Measurements from ENCODE around the gene SFMBT1. TPM values are rescaled to one million over a fixed set of nuclear protein-coding genes. Genes with fewer than 3 reads are reported as not detected.

The SFMBT1 gene
- total and polyA plus RNA-seq, 2 of the 4 experiments (the other 2 are of a cell fraction) = 1.0 to 1.8 TPM

- Histone ChIP-seq H4K8ac (ENCODE audit: low read depth in 2 of 2, low read length in 2 of 2) (no peak overlapping the region), H3K9me1 (ENCODE audit: insufficient read depth, low read length) (peaks cover 3% of the 10 kb centered on the region; the same call in 1 of the 2 replicates), H4K91ac (ENCODE audit: insufficient read depth, low read depth, low read length) (no peak overlapping the region), H3K9ac (ENCODE audit: low read depth, low read length) (no peak overlapping the region), H3K23ac (ENCODE audit: low read depth, low read length) (no peak overlapping the region), H3K56ac (ENCODE audit: extremely low read depth, insufficient read depth, low read length) (no peak overlapping the region), H3K27me3 (ENCODE audit: control insufficient read depth, insufficient read depth, low read length) (no peaks in the 10 kb centered on the region), H4K20me1 (ENCODE audit: insufficient read depth, low read length) (no peaks in the 10 kb centered on the region; the same call in 1 of the 2 replicates), H2BK120ac (ENCODE audit: low read depth, low read length) (no peak overlapping the region), H2AFZ (replicated peaks; ENCODE audit: low read length, poor library complexity) (no peak overlapping the region), H3K4me1 (ENCODE audit: control insufficient read depth, insufficient read depth, low read length) (peaks cover 12% of the 10 kb centered on the region; the same call in 1 of the 2 replicates), H4K5ac (ENCODE audit: low read depth, low read length) (no peak overlapping the region), H3K79me1 (ENCODE audit: low read depth in 1 of 2, low read length in 2 of 2) (no peaks in the 10 kb centered on the region), H3K18ac (ENCODE audit: low read depth, low read length) (no peak overlapping the region), H3K36me3 (ENCODE audit: control insufficient read depth, insufficient read depth, low read length) (no peaks in the 10 kb centered on the region; the same call in 1 of the 2 replicates), H3K14ac (replicated peaks; ENCODE audit: low read depth, low read length) (no peak overlapping the region), H2BK20ac (ENCODE audit: low read depth, low read length) (no peak overlapping the region), H2AK5ac (ENCODE audit: low read depth, low read length) (no peak overlapping the region), H3K27ac (ENCODE audit: insufficient read depth, low read length) (no peak overlapping the region), H2BK15ac (ENCODE audit: low read depth, low read length) (no peak overlapping the region), H3K4ac (ENCODE audit: low read depth, low read length) (no peak overlapping the region), H3K9me3 (ENCODE audit: control insufficient read depth, insufficient read depth, low read length) (no peaks in the 10 kb centered on the region), H3K4me3 (ENCODE audit: insufficient read depth, low read depth, low read length) (no peak overlapping the region), H3K4me2 (ENCODE audit: low read depth, low read length) (no peak overlapping the region), H2BK5ac (ENCODE audit: low read depth, low read length, poor library complexity, severe bottlenecking) (no peak overlapping the region), H2AK9ac (replicated peaks; ENCODE audit: low read depth, low read length, poor library complexity) (peak overlapping the region; percentile 48)
- dilution Hi-C loops (cut with HindIII; ENCODE audit: low sequenced_read_pairs, unreplicated experiment) = no loop called here
- intact Hi-C loops (cut with micrococcal nuclease) = no loop called here
- ATAC-seq (ENCODE audit: low read depth) = no peak
- ChIA-PET CTCF (no interaction called here), POLR2A (ENCODE audit: unreplicated experiment) (no interaction called here)
- in situ Hi-C loops (cut with MboI; ENCODE audit: low sequenced_read_pairs) = no loop called here
- no peak for TF ChIP-seq CEBPB (IDR thresholded peaks at IDR 0.05; ENCODE audit: low read depth, low read length)
- TF ChIP-seq MXI1 (IDR thresholded peaks at IDR 0.05; ENCODE audit: borderline replicate concordance, low read depth, low read length) = no peak
- no peak for TF ChIP-seq MAFK (IDR thresholded peaks at IDR 0.05; ENCODE audit: low read depth, low read length)
- TF ChIP-seq CHD1 (IDR thresholded peaks at IDR 0.05; ENCODE audit: low read depth, low read length) = no peak
- TF ChIP-seq RAD21 (IDR thresholded peaks at IDR 0.05; ENCODE audit: low read length) = no peak
- TF ChIP-seq MAZ (IDR thresholded peaks at IDR 0.05; ENCODE audit: borderline replicate concordance, low read depth, low read length) = no peak
- TF ChIP-seq FOS (IDR thresholded peaks at IDR 0.05; ENCODE audit: low read depth, low read length) = no peak
- no peak for TF ChIP-seq ELK1 (IDR thresholded peaks at IDR 0.05; ENCODE audit: borderline replicate concordance, low read depth, low read length)
- TF ChIP-seq POLR2A (IDR thresholded peaks at IDR 0.05; ENCODE audit: low read depth, low read length) = no peak
- no peak for TF ChIP-seq USF2 (IDR thresholded peaks at IDR 0.05; ENCODE audit: low read depth, low read length)
- DNase-seq = no peak
- no TSS peak for BruUV-seq (replicated peaks)
- WGBS, 2 experiments (ENCODE audit: extremely low coverage in 2 of 2, insufficient read length in 1 of 2) = 90% methylated on average over 4 of the region's 12 CpGs; no CpG with 5 or more reads in 1 of the 2 experiments
These were observed 38.6 kb upstream of the SFMBT1 start for GRCh38 chr3:53084310-53085001.

All from IMR-90 (cell line).